ENCODE measurements around the gene ACKR2. TPM values are rescaled to one million over a fixed set of nuclear protein-coding genes. Genes with fewer than 3 reads are reported as not detected.
A peak's percentile ranks its signal among the peaks of the same experiment; 100 is the strongest.

The ACKR2 gene
- total RNA-seq, 1 donor from 2014 or later, result 1.0 TPM

GRCh38 chr3:42780398-42780797 is 28.8 kb upstream of the ACKR2 start:
- TF ChIP-seq CTCF (IDR thresholded peaks at IDR 0.05), result no peak
- Mint-ChIP-seq H3K27me3 (ENCODE audit: low read depth) (no peaks in the 10 kb centered on the region), H3K4me3 (ENCODE audit: unreplicated experiment) (no peak overlapping the region), H3K4me1 (ENCODE audit: low read depth) (peaks cover 20% of the 10 kb centered on the region), H3K27ac (ENCODE audit: unreplicated experiment) (peak overlapping the region; percentile 65), H3K36me3 (ENCODE audit: low read depth) (peaks cover 5% of the 10 kb centered on the region), H3K9me3 (ENCODE audit: low read depth) (no peaks in the 10 kb centered on the region)
- no peak for DNase-seq (ENCODE audit: low spot score)

- Mint-ChIP-seq H3K27ac (ENCODE audit: unreplicated experiment) (peak overlapping the region; percentile 14), H3K36me3 (ENCODE audit: low read depth) (peaks cover 6% of the 10 kb centered on the region), H3K27me3 (ENCODE audit: low read depth) (no peaks in the 10 kb centered on the region), H3K9me3 (ENCODE audit: low read depth) (no peaks in the 10 kb centered on the region), H3K4me3 (ENCODE audit: unreplicated experiment) (no peak overlapping the region), H3K4me1 (ENCODE audit: low read depth) (peaks cover 20% of the 10 kb centered on the region)
- TF ChIP-seq CTCF (IDR thresholded peaks at IDR 0.05), result peak; percentile 89
- DNase-seq (ENCODE audit: low spot score), result no peak
These were observed 28.1 kb upstream of the ACKR2 start for GRCh38 chr3:42780892-42781700.

- no peaks in the 10 kb centered on the region for H3K27me3 Mint-ChIP-seq (ENCODE audit: low read depth)
- H3K4me3 Mint-ChIP-seq (ENCODE audit: unreplicated experiment), result no peak overlapping the region
- H3K9me3 Mint-ChIP-seq (ENCODE audit: low read depth), result no peaks in the 10 kb centered on the region
- H3K4me1 Mint-ChIP-seq (ENCODE audit: low read depth), result no peaks in the 10 kb centered on the region
- H3K27ac Mint-ChIP-seq (ENCODE audit: unreplicated experiment), result peak overlapping the region; percentile 27
- TF ChIP-seq CTCF (IDR thresholded peaks at IDR 0.05), result no peak
- H3K36me3 Mint-ChIP-seq (ENCODE audit: low read depth), result peaks cover 12% of the 10 kb centered on the region
- DNase-seq (ENCODE audit: low spot score), result no peak
These were observed 23.0 kb upstream of the ACKR2 start for GRCh38 chr3:42786212-42786611.

- Mint-ChIP-seq H3K36me3 (ENCODE audit: low read depth) (peaks cover 12% of the 10 kb centered on the region), H3K27me3 (ENCODE audit: low read depth) (no peaks in the 10 kb centered on the region), H3K27ac (ENCODE audit: unreplicated experiment) (peak overlapping the region; percentile 27), H3K4me3 (ENCODE audit: unreplicated experiment) (no peak overlapping the region), H3K9me3 (ENCODE audit: low read depth) (no peaks in the 10 kb centered on the region), H3K4me1 (ENCODE audit: low read depth) (no peaks in the 10 kb centered on the region)
- TF ChIP-seq CTCF (IDR thresholded peaks at IDR 0.05), result no peak
- no peak for DNase-seq (ENCODE audit: low spot score)
These were observed 22.6 kb upstream of the ACKR2 start for GRCh38 chr3:42786631-42787030.

GRCh38 chr3:42790714-42791229 is 18.5 kb upstream of the ACKR2 start:
- Mint-ChIP-seq H3K4me3 (ENCODE audit: unreplicated experiment) (no peak overlapping the region), H3K27me3 (ENCODE audit: low read depth) (no peaks in the 10 kb centered on the region), H3K27ac (ENCODE audit: unreplicated experiment) (peak overlapping the region; percentile 14), H3K36me3 (ENCODE audit: low read depth) (peaks cover 11% of the 10 kb centered on the region), H3K9me3 (ENCODE audit: low read depth) (no peaks in the 10 kb centered on the region), H3K4me1 (ENCODE audit: low read depth) (no peaks in the 10 kb centered on the region)
- DNase-seq (ENCODE audit: low spot score), result no peak
- no peak for TF ChIP-seq CTCF (IDR thresholded peaks at IDR 0.05)
